ENCODE results near the gene SLC12A7.
"Not testable (repeated sequence)": the region's sequence is repeated elsewhere in the genome, so short reads cannot be mapped to it uniquely, and the experiment has no call there.

DNA sequence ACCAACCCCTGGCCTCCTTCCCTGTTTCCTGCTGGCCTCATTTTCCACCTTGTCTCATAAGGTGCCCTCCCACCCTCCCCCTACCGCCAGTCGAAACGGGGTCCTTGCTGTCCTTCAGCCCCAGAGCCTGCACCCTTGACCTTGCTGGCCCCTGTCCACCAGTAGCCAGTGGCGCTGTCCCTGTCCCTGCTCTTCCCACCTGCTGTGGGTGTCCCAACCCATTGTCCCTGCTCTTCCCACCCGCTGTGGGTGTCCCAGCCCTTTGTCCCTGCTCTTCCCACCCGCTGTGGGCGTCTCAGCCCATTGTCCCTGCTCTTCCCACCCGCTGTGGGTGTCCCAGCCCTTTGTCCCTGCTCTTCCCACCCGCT is 89.9 kb downstream of the SLC12A7 start:
- TF ChIP-seq, protein P1, sequence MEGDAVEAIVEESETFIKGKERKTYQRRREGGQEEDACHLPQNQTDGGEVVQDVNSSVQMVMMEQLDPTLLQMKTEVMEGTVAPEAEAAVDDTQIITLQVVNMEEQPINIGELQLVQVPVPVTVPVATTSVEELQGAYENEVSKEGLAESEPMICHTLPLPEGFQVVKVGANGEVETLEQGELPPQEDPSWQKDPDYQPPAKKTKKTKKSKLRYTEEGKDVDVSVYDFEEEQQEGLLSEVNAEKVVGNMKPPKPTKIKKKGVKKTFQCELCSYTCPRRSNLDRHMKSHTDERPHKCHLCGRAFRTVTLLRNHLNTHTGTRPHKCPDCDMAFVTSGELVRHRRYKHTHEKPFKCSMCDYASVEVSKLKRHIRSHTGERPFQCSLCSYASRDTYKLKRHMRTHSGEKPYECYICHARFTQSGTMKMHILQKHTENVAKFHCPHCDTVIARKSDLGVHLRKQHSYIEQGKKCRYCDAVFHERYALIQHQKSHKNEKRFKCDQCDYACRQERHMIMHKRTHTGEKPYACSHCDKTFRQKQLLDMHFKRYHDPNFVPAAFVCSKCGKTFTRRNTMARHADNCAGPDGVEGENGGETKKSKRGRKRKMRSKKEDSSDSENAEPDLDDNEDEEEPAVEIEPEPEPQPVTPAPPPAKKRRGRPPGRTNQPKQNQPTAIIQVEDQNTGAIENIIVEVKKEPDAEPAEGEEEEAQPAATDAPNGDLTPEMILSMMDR (IDR thresholded peaks at IDR 0.05), result not testable (repeated sequence)
- not testable (repeated sequence) for TF ChIP-seq POLR2A (IDR thresholded peaks at IDR 0.05)
